Middle frontal gyrus (tissue), 1 donor: ENCODE measurements around the gene SFTA2.
"Not testable (repeated sequence)": the region's sequence is repeated elsewhere in the genome, so short reads cannot be mapped to it uniquely, and the experiment has no call there.

Experiments used
- DNase-seq: peaks from one replicate; pipeline ENCODE4 v3.0.0-alpha.2; 2015; ENCODE audit warnings: low spot score; ENCODE audit errors: extremely low spot score

Gene SFTA2

GRCh38 chr6:30942338-30943060, 10.5 kb upstream of the SFTA2 start:
- no peak for DNase-seq

- DNase-seq, result no peak
Observed at GRCh38 chr6:30940361-30940986, 8.5 kb upstream of the SFTA2 start, which contains the start of gene MUCL3. MUCL3 (plus strand) TSS chr6:30940973; CDS start chr6:30941000, 27 bp downstream.

GRCh38 chr6:30939473-30939872, 7.5 kb upstream of the SFTA2 start:
- no peak for DNase-seq

GRCh38 chr6:30938730-30939129, 6.8 kb upstream of the SFTA2 start:
- DNase-seq, result no peak

- DNase-seq, result no peak
Observed at GRCh38 chr6:30937265-30937664, 5.3 kb upstream of the SFTA2 start.

- no peak for DNase-seq
Observed at GRCh38 chr6:30935018-30935417, 3.0 kb upstream of the SFTA2 start.

GRCh38 chr6:30932665-30933365, 845 bp upstream of the SFTA2 start:
- DNase-seq, result no peak

GRCh38 chr6:30931272-30931671, 698 bp downstream of the SFTA2 start:
- DNase-seq, result no peak

- no peak for DNase-seq
Observed at GRCh38 chr6:30930506-30930905, 1.5 kb downstream of the SFTA2 start.

- DNase-seq, result no peak
Observed at GRCh38 chr6:30928677-30929076, 3.3 kb downstream of the SFTA2 start.

- DNase-seq, result not testable (repeated sequence)
Observed at GRCh38 chr6:30927080-30927479, 4.9 kb downstream of the SFTA2 start.

GRCh38 chr6:30926644-30927043, 5.3 kb downstream of the SFTA2 start:
- DNase-seq, result no peak

GRCh38 chr6:30924040-30924627, 7.8 kb downstream of the SFTA2 start:
- DNase-seq, result not testable (repeated sequence)

- no peak for DNase-seq
Observed at GRCh38 chr6:30922447-30922852, 9.5 kb downstream of the SFTA2 start.

GRCh38 chr6:30918670-30919069, 13.3 kb downstream of the SFTA2 start:
- no peak for DNase-seq

GRCh38 chr6:30917487-30917886, 14.5 kb downstream of the SFTA2 start:
- DNase-seq, result no peak

- no peak for DNase-seq
Observed at GRCh38 chr6:30917041-30917440, 14.9 kb downstream of the SFTA2 start.

GRCh38 chr6:30915591-30915946, 16.4 kb downstream of the SFTA2 start:
- DNase-seq, result peak; percentile 48

GRCh38 chr6:30914854-30915590, 16.9 kb downstream of the SFTA2 start:
- DNase-seq, result no peak

GRCh38 chr6:30914076-30914853, 17.7 kb downstream of the SFTA2 start, which contains the start of gene VARS2:
VARS2 (plus strand) TSS chr6:30914238; CDS start chr6:30914837, 599 bp downstream.
- DNase-seq, result peak; percentile 84

GRCh38 chr6:30913721-30914075, 18.3 kb downstream of the SFTA2 start:
- DNase-seq, result no peak
